Activated naive CD4-positive, alpha-beta T cell treated with anti-CD3 and anti-CD28 coated beads for 36 hours (primary cell): ENCODE measurements around the gene GPATCH1. TPM values are rescaled to one million over a fixed set of nuclear protein-coding genes. Genes with fewer than 3 reads are reported as not detected.

Source experiments
- CTCF ChIA-PET: fragments of 350-600 bp; sonication (Branson Sonifier 250); formaldehyde crosslinking; loops from one replicate; lab custom pipeline; 2021; ENCODE audit warnings: antibody characterized with exemption; lab: Charles Lee
- DNase-seq: peaks from one replicate; pipeline ENCODE4 v3.0.0-alpha.2; 2020
- H3K27ac Mint-ChIP-seq: one replicate; pipeline ENCODE4 v1.8.0; 2021; ENCODE audit warnings: mild to moderate bottlenecking, mixed read lengths
- H3K27me3 Mint-ChIP-seq: one replicate; pipeline ENCODE4 v1.8.0; 2021; ENCODE audit warnings: low read depth, mixed read lengths
- H3K36me3 Mint-ChIP-seq: one replicate; pipeline ENCODE4 v1.8.0; 2021; ENCODE audit warnings: low read depth, mixed read lengths
- H3K4me1 Mint-ChIP-seq: one replicate; pipeline ENCODE4 v1.8.0; 2021; ENCODE audit warnings: low read depth, mixed read lengths
- H3K4me3 Mint-ChIP-seq: one replicate; pipeline ENCODE4 v1.8.0; 2021; ENCODE audit warnings: mild to moderate bottlenecking, moderate library complexity, mixed read lengths
- H3K9me3 Mint-ChIP-seq: one replicate; pipeline ENCODE4 v1.8.0; 2021; ENCODE audit warnings: mixed read lengths
- intact Hi-C: fragments of 100-400 bp; cut with micrococcal nuclease; formaldehyde crosslinking; loops from one replicate; pipeline ENCODE4 v1.15.1; 2023
- total RNA-seq, 2 experiments: library from RNA; stranded (reverse); gene quantifications; one replicate each; pipeline ENCODE4 v1.2.3, GENCODE V29; 2021

The GPATCH1 gene
- total RNA-seq, 2 experiments from 2014 or later: 8.3 to 9.1 TPM

DNA sequence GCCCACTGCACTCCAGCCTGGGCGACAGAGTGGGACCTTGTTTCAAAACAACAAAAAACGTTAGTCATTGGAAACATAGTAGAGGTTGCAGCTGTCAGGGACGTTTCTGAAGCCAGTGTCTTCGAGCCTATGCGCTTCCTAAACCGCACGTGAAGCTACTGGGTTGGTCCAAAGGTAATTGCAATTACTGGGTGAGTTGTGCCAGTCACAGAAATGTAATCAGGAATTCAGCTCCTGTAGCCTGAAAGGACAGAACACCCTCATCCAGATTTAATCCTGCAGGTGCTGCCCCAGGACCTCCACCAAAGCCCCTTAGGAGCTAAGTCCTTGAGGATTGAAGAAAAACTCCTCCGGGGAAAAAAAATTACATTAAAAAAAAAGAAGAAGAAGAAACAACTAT is 13.9 kb upstream of the GPATCH1 start:
- Mint-ChIP-seq H3K4me3 (no peak overlapping the region), H3K4me1 (peaks cover 2% of the 10 kb centered on the region), H3K9me3 (no peaks in the 10 kb centered on the region), H3K27ac (no peak overlapping the region), H3K36me3 (no peaks in the 10 kb centered on the region), H3K27me3 (peaks cover 14% of the 10 kb centered on the region)
- CTCF ChIA-PET: interaction anchor here (0.6 kb wide), 1 partner anchor 116 kb away, joined by 3 read pairs; no protein-coding TSS in a partner anchor
- intact Hi-C loops: no loop called here
- no peak for DNase-seq

DNA sequence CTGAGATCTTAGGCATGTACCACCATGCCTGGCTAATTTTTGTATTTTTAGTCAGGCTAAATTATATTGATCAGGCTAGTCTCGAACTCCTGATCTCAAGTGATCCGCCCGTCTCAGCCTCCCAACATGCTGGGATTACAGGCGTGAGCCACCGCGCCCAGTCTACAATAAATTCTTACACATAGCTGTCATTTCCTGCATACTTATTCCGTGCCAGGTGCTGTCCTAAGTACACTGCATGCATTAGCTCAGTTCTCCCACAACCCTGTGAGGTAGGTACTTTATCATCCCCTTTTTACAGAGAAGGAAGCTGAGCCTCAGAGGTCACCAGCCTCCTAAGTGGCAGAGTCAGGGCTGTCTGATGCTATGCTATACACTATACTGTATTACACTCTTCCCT is 9.1 kb upstream of the GPATCH1 start:
- DNase-seq: no peak
- Mint-ChIP-seq H3K27ac (no peak overlapping the region), H3K4me3 (no peak overlapping the region), H3K27me3 (no peaks in the 10 kb centered on the region), H3K36me3 (no peaks in the 10 kb centered on the region), H3K9me3 (no peaks in the 10 kb centered on the region), H3K4me1 (no peaks in the 10 kb centered on the region)
- intact Hi-C loops: no loop called here
- CTCF ChIA-PET: no interaction called here

DNA sequence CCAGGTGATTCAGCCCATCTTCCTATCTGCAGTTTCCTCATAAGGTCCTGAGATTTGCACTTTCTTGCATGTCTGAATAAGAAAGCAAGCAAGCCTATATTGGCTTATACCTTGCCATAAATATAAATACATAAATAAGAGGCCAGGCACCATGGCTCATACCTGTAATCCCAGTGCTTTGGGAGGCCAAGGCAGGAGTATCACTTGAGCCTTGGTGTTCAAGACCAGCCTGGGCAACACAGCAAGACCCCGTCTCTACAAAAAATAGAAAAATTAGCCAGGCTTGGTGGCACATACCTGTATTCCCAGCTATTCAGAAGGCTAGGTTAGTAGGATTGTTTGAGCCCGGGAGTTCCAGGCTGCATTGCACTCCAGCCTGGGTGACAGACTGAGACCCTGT is 5.5 kb upstream of the GPATCH1 start:
- Mint-ChIP-seq H3K27me3 (no peaks in the 10 kb centered on the region), H3K36me3 (no peaks in the 10 kb centered on the region), H3K4me1 (no peaks in the 10 kb centered on the region), H3K27ac (no peak overlapping the region), H3K4me3 (no peak overlapping the region), H3K9me3 (no peaks in the 10 kb centered on the region)
- DNase-seq: no peak
- intact Hi-C loops: no loop called here
- CTCF ChIA-PET: interaction anchor here (0.7 kb wide), 2 partner anchors 20 to 29 kb away, joined by 4 to 5 read pairs; no protein-coding TSS in a partner anchor

DNA sequence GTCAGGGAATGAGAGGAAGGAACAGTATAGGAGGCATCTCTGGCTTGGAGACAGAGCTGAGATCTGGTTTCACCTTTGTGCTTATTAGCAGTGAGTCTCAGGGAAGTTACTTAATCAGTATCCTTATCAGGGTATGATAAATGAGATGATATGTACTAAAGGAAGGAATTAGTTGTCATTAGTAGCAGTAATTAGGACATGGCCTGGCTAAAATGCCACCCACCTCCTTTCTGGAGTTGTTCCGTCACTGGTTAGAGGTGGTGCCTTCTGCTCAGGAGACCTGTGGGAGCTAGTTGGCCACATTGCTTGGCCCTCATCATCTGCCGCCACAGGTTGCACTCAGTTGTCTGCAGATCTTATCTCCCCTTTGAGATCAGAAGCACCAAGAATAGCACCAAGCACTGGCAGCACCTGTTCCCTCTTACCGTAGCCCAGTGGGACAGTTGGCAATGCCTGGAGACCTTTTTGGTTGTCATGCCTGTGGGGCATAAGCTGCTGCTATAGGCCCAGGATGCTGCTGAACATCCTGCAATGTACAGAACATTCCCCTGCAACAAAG is 4.7 kb downstream of the GPATCH1 start:
- DNase-seq: no peak
- Mint-ChIP-seq H3K27ac (no peak overlapping the region), H3K4me3 (no peak overlapping the region), H3K4me1 (peaks cover 25% of the 10 kb centered on the region), H3K9me3 (no peaks in the 10 kb centered on the region), H3K36me3 (peaks cover 10% of the 10 kb centered on the region), H3K27me3 (no peaks in the 10 kb centered on the region)
- intact Hi-C loops: loop anchor here (10.0 kb wide), 2 partner anchors 501 to 1731 kb away; partner anchors contain the start of gene PDCD5
- CTCF ChIA-PET: interaction anchor here (1.1 to 1.3 kb wide), 2 partner anchors 100 to 109 kb away, joined by 3 read pairs; no protein-coding TSS in a partner anchor

DNA sequence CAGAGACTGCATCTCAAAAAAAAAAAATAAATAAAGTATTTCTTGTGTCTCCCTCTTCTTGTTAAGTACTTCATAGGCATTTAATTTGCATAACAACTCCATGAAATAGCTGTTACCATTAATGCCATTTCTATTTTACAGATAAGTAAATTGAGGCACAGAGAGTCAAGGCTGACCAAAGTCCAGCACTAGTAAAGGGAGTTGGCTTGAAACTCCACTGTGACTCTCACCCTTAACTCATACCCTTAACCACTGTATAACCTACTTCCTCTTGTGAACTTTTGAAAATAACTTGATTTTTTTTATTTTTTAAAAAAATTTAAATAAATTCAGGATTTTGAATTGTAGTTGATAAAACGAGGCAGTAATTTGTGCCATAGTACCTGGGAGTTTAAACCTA is 6.0 kb downstream of the GPATCH1 start:
- no peaks in the 10 kb centered on the region for H3K9me3 Mint-ChIP-seq
- H3K4me3 Mint-ChIP-seq: no peak overlapping the region
- H3K27ac Mint-ChIP-seq: no peak overlapping the region
- peaks cover 12% of the 10 kb centered on the region for H3K4me1 Mint-ChIP-seq
- H3K36me3 Mint-ChIP-seq: peaks cover 14% of the 10 kb centered on the region
- no peaks in the 10 kb centered on the region for H3K27me3 Mint-ChIP-seq
- DNase-seq: no peak
- CTCF ChIA-PET: interaction anchor here (0.6 kb wide), 1 partner anchor 419 kb away, joined by 4 read pairs; no protein-coding TSS in a partner anchor
- intact Hi-C loops: loop anchor here (10.0 kb wide), 2 partner anchors 502 to 1732 kb away; partner anchors contain the start of gene PDCD5

DNA sequence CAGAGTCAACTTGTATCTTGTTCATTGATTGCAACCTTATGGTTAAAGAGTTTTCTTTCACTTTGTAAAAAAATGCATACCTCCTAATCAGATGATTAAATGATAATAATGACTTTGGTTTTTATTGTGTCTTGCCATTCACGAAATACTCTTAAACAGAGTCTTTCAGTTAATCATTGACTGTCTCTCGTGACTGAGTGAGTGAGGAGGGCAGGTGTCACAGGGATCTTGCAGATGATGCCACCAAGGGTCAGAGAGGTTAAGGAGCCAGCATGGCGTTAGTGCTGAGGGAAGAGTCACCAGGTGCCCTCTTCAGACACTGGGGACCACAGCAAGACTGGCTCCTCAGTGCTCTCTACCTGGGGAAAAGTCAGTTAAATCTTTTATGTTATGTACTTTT is 8.0 kb downstream of the GPATCH1 start:
- Mint-ChIP-seq H3K4me3 (no peak overlapping the region), H3K27ac (no peak overlapping the region), H3K9me3 (no peaks in the 10 kb centered on the region), H3K27me3 (no peaks in the 10 kb centered on the region), H3K4me1 (peaks cover 5% of the 10 kb centered on the region), H3K36me3 (peaks cover 18% of the 10 kb centered on the region)
- intact Hi-C loops: loop anchor here (10.0 kb wide), 2 partner anchors 504 to 1734 kb away; partner anchors contain the start of gene PDCD5
- no peak for DNase-seq
- CTCF ChIA-PET: no interaction called here

DNA sequence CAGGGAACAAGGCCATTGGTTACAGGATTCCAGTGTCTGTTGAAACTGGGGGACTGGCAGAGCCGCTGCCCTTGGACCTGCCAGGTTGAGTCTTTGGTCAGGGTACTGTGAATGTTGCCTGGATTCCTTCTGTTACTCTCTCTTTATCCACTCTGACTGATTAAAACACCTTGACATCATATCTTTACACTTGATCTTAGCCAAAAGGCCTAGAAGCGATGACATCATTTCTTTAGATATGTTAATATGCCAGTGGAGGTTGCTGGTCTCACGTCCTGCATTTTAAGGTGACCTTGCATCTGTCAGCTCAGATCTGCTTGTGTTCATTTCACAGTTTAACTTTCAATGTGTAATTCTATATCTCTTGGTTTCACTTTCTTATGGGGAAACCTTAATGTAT is 9.2 kb downstream of the GPATCH1 start:
- Mint-ChIP-seq H3K27me3 (no peaks in the 10 kb centered on the region), H3K27ac (no peak overlapping the region), H3K4me3 (no peak overlapping the region), H3K4me1 (no peaks in the 10 kb centered on the region), H3K36me3 (peaks cover 21% of the 10 kb centered on the region), H3K9me3 (no peaks in the 10 kb centered on the region)
- intact Hi-C loops: no loop called here
- no peak for DNase-seq
- CTCF ChIA-PET: no interaction called here

DNA sequence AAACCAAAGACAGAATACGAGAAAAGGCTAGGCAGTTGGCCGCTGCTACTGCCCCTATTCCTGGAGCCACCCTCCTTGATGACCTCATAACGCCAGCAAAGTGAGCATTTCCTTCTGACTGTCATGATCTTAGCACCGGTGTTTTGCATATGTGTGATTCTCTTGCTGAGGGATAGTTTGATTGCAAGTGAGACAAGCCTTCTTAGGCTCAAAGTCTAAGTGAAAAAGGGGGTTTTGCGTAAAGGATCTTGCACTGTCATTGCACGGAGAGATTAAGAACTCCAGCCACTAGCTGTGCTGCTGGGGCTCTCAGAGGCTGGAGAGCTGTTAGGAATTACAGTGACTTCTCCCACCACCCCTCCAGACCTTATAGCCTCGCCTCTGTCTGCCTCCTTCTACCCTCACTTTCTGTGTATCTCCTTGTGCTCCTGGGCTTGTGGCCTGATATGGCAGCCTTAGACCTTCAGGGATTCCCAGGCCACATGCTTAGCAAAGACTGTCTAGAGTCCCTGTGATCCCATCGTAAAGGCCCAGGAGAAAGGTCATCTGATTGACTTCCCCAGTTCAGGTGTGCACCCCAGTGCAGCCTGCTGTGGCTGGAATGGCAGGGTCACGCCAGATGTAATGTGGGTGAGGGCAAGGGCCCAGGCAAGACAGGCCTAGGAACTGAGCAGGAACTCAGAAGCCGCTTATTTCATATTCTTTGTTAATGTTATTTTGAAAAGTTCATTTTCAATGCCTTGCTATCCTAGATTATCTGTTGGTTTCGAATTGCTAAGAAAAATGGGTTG is 12.6 kb downstream of the GPATCH1 start:
- H3K27me3 Mint-ChIP-seq: no peaks in the 10 kb centered on the region
- peaks cover 33% of the 10 kb centered on the region for H3K36me3 Mint-ChIP-seq
- CTCF ChIA-PET: no interaction called here
- H3K4me1 Mint-ChIP-seq: no peaks in the 10 kb centered on the region
- intact Hi-C loops: no loop called here
- H3K9me3 Mint-ChIP-seq: no peaks in the 10 kb centered on the region
- DNase-seq: no peak
- no peak overlapping the region for H3K27ac Mint-ChIP-seq
- no peak overlapping the region for H3K4me3 Mint-ChIP-seq

DNA sequence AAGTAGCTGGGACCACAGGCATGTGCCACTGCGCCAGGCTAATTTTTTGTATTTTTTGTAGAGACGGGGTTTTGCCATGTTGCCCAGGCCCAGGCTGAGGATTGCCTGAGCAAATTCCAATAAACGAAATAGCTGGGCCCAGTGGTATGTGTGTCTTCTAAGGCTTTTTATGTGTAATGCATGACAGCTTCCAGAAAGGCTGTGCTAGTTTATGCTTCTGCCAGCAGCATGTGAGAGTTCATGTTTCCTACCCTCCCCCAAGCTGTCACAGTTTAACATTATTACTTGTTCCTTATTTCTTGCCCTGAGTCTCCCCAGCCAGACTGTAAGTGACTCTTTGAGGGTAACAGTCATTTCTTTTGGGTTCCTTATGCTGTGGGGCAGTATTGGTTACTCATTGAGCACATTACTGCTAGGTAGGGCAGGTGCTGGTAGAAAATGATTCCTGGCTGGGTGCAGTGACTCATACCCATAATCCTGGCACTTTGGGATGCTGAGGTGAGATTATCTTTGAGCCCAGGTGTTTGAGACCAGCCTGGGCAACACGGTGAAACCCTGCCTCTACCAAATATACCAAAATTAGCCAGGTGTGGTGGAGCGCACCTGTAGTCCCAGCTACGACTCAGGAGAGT is 13.6 kb downstream of the GPATCH1 start:
- Mint-ChIP-seq H3K9me3 (no peaks in the 10 kb centered on the region), H3K36me3 (peaks cover 30% of the 10 kb centered on the region), H3K27me3 (no peaks in the 10 kb centered on the region), H3K4me3 (no peak overlapping the region), H3K4me1 (no peaks in the 10 kb centered on the region), H3K27ac (no peak overlapping the region)
- intact Hi-C loops: no loop called here
- CTCF ChIA-PET: no interaction called here
- DNase-seq: no peak

DNA sequence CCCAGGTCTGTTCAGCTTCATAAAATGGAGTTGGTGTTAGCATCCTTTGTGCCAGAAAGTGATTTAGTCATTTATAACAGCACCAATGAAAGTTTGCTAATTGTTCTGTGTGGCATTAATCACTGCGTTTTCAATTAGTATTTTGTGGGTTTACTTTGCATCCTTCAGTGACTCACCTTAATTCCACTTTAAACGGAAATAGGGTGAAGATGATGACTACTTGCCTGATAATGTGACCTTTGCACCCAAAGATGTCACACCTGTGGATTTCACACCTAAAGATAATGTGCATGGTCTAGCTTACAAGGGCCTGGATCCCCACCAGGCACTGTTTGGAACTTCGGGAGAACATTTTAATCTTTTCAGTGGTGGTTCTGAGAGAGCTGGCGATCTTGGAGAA is 15.0 kb downstream of the GPATCH1 start:
- no peaks in the 10 kb centered on the region for H3K4me1 Mint-ChIP-seq
- no peak for DNase-seq
- H3K9me3 Mint-ChIP-seq: no peaks in the 10 kb centered on the region
- H3K36me3 Mint-ChIP-seq: peaks cover 23% of the 10 kb centered on the region
- H3K27me3 Mint-ChIP-seq: no peaks in the 10 kb centered on the region
- intact Hi-C loops: no loop called here
- CTCF ChIA-PET: interaction anchor here (0.5 to 0.6 kb wide), 2 partner anchors 21 to 330 kb away, joined by 4 read pairs; no protein-coding TSS in a partner anchor
- H3K27ac Mint-ChIP-seq: no peak overlapping the region
- H3K4me3 Mint-ChIP-seq: no peak overlapping the region

DNA sequence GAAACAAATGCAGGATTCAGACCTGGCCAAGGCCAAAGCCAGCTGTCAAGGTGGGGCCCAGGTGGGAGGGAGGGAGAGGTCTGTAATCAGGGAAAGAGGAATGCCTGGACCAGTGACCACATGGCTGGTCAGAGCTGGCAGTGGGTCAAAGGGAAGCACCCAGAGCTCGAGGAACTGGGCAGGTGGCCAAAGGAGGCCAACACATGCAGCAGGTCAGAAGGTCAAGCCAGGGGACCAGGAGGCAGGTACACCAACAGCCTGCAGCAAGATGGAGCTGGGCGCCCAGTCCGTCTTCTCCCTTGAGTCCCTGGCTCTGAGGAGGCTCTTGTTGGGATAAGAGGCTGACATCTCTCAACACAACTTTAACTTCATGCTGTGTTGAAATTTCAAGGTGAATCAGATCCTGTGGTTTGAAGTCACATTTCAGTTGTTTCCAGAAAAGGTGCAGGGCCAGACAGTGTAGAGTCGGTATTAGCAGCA is 17.1 kb downstream of the GPATCH1 start:
- intact Hi-C loops: no loop called here
- Mint-ChIP-seq H3K4me3 (no peak overlapping the region), H3K36me3 (peaks cover 23% of the 10 kb centered on the region), H3K4me1 (no peaks in the 10 kb centered on the region), H3K27ac (no peak overlapping the region), H3K9me3 (no peaks in the 10 kb centered on the region), H3K27me3 (no peaks in the 10 kb centered on the region)
- CTCF ChIA-PET: interaction anchor here (0.6 kb wide), 2 partner anchors 137 to 680 kb away, joined by 3 to 4 read pairs; no protein-coding TSS in a partner anchor
- no peak for DNase-seq
